ENCODE results near the gene LYSET. TPM values are rescaled to one million over a fixed set of nuclear protein-coding genes. Genes with fewer than 3 reads are reported as not detected.
"Not testable (repeated sequence)": the region's sequence is repeated elsewhere in the genome, so short reads cannot be mapped to it uniquely, and the experiment has no call there.

LYSET gene
- total and polyA plus RNA-seq, 4 donors = 7.6 to 27.4 (median 26.7) TPM

DNA sequence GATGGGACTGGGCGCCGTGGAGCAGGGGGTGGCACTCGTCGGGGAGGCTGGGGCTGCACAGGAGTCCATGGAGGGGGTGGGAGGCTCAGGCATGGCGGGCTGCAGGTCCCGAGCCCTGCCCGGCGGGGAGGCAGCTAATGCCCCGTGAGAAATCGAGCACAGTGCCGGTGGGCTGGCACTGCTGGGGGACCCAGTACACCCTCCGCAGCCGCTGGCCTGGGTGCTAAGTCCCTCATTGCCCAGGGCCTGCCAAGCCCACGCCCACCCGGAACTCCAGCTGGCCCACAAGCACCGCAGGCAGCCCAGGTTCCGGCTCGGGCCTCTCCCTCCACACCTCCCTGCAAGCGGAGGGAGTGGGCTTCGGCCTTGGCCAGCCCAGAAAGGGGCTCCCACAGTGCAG is 15.0 kb upstream of the LYSET start:
- WGBS, 2 donors = 97% methylated on average over 18 to 20 of the region's 20 CpGs
- DNase-seq; H3K4me1 ChIP-seq (ENCODE audit: control insufficient read depth in 5 of 5, insufficient read depth in 5 of 5, low read length in 5 of 5); H3K9ac ChIP-seq (ENCODE audit: insufficient read depth in 1 of 2, low read length in 2 of 2); H3K4me3 ChIP-seq; H3K9me3 ChIP-seq (ENCODE audit: control insufficient read depth in 4 of 4, insufficient read depth in 3 of 4, low read length in 3 of 4); H3K36me3 ChIP-seq (ENCODE audit: control insufficient read depth in 4 of 4, insufficient read depth in 4 of 4, low read length in 4 of 4); ATAC-seq (ENCODE audit: insufficient read depth, low FRiP score); H3K27me3 ChIP-seq (ENCODE audit: control insufficient read depth in 3 of 3, insufficient read depth in 3 of 3, low read length in 2 of 3); H3K27ac ChIP-seq (ENCODE audit: low read depth in 1 of 2, low read length in 1 of 2): not testable (repeated sequence)

DNA sequence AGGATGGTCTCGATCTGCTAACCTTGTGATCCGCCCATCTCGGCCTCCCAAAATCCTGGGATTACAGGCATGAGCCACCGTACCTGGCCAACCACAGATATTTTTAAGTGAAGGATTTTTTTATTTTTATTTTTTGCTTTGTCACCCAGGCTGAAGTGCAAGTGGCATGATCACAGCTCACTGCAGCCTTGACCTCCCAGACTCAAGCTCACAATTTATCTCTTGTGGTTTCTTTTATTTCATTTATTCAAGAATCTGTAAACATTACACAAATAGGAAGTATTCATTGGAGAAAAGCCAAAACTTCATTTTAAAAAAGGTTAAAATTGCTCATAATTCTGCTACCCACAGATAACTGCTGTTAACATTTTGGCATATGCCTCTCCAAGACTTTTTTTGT is 13.7 kb upstream of the LYSET start:
- DNase-seq = no peak
- 79 to 81% methylated on average over 4 of the region's 4 CpGs for WGBS, 2 donors

DNA sequence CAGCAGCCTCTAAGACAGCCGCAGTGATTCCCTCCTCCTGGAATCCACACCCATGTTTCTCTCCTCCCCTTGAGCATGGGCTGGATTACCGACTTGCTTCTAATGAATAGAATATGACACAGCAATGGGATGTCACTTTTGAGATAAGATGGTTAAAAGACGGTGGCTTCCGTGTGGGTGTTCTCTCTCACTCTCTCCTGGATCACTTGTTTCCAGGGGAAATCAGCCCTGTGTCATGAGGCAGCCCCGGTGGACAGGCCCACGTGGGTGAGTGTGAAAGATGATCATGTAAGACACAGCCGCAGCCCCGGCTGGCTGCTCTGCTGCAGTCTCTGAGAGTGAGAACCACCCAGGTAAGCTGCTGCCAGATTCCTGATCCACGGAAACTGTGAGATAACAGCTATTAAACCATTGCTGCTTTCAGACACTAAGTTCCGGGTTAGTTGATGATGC is 11.1 kb upstream of the LYSET start:
- no peak overlapping the region for H3K4me3 ChIP-seq
- no peak for DNase-seq
- ATAC-seq (ENCODE audit: insufficient read depth, low FRiP score) = no peak
- no peak overlapping the region for H3K27ac ChIP-seq (ENCODE audit: low read depth in 1 of 2, low read length in 1 of 2)
- no peak overlapping the region for H3K9ac ChIP-seq (ENCODE audit: insufficient read depth in 1 of 2, low read length in 2 of 2)
- peaks cover 0 to 4% (median 0%) of the 10 kb centered on the region in 3 donors for H3K27me3 ChIP-seq (ENCODE audit: control insufficient read depth in 3 of 3, insufficient read depth in 3 of 3, low read length in 2 of 3)
- H3K9me3 ChIP-seq (ENCODE audit: control insufficient read depth in 4 of 4, insufficient read depth in 3 of 4, low read length in 3 of 4) = no peaks in the 10 kb centered on the region
- WGBS, 2 donors = 46 to 73% methylated on average over 10 of the region's 10 CpGs
- no peaks in the 10 kb centered on the region for H3K4me1 ChIP-seq (ENCODE audit: control insufficient read depth in 5 of 5, insufficient read depth in 5 of 5, low read length in 5 of 5)
- H3K36me3 ChIP-seq (ENCODE audit: control insufficient read depth in 4 of 4, insufficient read depth in 4 of 4, low read length in 4 of 4) = no peaks in the 10 kb centered on the region
- TF ChIP-seq, protein P1, sequence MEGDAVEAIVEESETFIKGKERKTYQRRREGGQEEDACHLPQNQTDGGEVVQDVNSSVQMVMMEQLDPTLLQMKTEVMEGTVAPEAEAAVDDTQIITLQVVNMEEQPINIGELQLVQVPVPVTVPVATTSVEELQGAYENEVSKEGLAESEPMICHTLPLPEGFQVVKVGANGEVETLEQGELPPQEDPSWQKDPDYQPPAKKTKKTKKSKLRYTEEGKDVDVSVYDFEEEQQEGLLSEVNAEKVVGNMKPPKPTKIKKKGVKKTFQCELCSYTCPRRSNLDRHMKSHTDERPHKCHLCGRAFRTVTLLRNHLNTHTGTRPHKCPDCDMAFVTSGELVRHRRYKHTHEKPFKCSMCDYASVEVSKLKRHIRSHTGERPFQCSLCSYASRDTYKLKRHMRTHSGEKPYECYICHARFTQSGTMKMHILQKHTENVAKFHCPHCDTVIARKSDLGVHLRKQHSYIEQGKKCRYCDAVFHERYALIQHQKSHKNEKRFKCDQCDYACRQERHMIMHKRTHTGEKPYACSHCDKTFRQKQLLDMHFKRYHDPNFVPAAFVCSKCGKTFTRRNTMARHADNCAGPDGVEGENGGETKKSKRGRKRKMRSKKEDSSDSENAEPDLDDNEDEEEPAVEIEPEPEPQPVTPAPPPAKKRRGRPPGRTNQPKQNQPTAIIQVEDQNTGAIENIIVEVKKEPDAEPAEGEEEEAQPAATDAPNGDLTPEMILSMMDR (IDR thresholded peaks at IDR 0.05; ENCODE audit: control extremely low read depth, extremely low read depth) = no peak

More for the DNA sequence above, 13.7 kb upstream of the LYSET start:
- no peaks in the 10 kb centered on the region for H3K4me1 ChIP-seq (ENCODE audit: control insufficient read depth in 5 of 5, insufficient read depth in 5 of 5, low read length in 5 of 5)
- H3K9ac ChIP-seq (ENCODE audit: insufficient read depth in 1 of 2, low read length in 2 of 2) = no peak overlapping the region
- no peak overlapping the region for H3K4me3 ChIP-seq
- no peaks in the 10 kb centered on the region for H3K36me3 ChIP-seq (ENCODE audit: control insufficient read depth in 4 of 4, insufficient read depth in 4 of 4, low read length in 4 of 4)
- H3K27ac ChIP-seq (ENCODE audit: low read depth in 1 of 2, low read length in 1 of 2) = no peak overlapping the region
- no peaks in the 10 kb centered on the region for H3K9me3 ChIP-seq (ENCODE audit: control insufficient read depth in 4 of 4, insufficient read depth in 3 of 4, low read length in 3 of 4)
- peaks cover 0 to 4% (median 0%) of the 10 kb centered on the region in 3 donors for H3K27me3 ChIP-seq (ENCODE audit: control insufficient read depth in 3 of 3, insufficient read depth in 3 of 3, low read length in 2 of 3)
- TF ChIP-seq, protein P1 (IDR thresholded peaks at IDR 0.05; ENCODE audit: control extremely low read depth, extremely low read depth) = no peak
- ATAC-seq (ENCODE audit: insufficient read depth, low FRiP score) = no peak

DNA sequence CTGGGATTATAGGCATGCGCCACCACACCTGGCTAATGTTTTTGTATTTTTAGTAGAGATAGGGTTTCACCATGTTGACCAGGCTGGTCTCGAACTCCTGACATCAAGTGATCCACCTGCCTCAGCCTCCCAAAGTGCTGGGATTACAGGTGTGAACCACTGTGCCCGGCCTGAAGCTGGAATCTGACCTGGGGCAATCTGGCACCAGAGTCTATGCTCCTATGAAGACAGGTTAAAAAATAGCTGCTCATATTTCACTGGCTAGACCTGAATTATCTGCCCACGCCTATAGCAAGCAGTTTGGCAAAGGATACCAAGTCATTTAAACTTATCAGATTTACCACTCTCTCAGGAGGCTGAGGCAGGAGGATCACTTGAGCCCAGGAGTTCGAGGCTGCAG is 10.4 kb upstream of the LYSET start:
- not testable (repeated sequence) for H3K4me1 ChIP-seq (ENCODE audit: control insufficient read depth in 5 of 5, insufficient read depth in 5 of 5, low read length in 5 of 5); DNase-seq; H3K9ac ChIP-seq (ENCODE audit: insufficient read depth in 1 of 2, low read length in 2 of 2); H3K27me3 ChIP-seq (ENCODE audit: control insufficient read depth in 3 of 3, insufficient read depth in 3 of 3, low read length in 2 of 3); H3K4me3 ChIP-seq; H3K9me3 ChIP-seq (ENCODE audit: control insufficient read depth in 4 of 4, insufficient read depth in 3 of 4, low read length in 3 of 4); H3K27ac ChIP-seq (ENCODE audit: low read depth in 1 of 2, low read length in 1 of 2); H3K36me3 ChIP-seq (ENCODE audit: control insufficient read depth in 4 of 4, insufficient read depth in 4 of 4, low read length in 4 of 4); ATAC-seq (ENCODE audit: insufficient read depth, low FRiP score)
- WGBS, 2 donors = 77 to 90% methylated on average over 5 of the region's 5 CpGs
